K562 (cell line): Measurements from ENCODE around the gene FBXO8.

Experiments
- BRCA1 ChIP-seq, 2 experiments: fragments of 450-650 bp in 1 of 2; sonication (generic) in 1 of 2; formaldehyde crosslinking in 1 of 2; IDR thresholded peaks; 2 replicates each; pipeline versions ENCODE4 v1.5.0 to v1.6.1; 2017 to 2020; ENCODE audit warnings: mild to moderate bottlenecking in 1 of 2, missing genetic modification reagents in 1 of 2
- CHD2 ChIP-seq: IDR thresholded peaks from 2 replicates; pipeline ENCODE4 v1.6.1; 2011; ENCODE audit warnings: low read depth, low read length
- GABPA ChIP-seq: fragments of 200-800 bp; sonication (Bioruptor generic); conservative IDR thresholded peaks from 2 replicates; pipeline ENCODE4 v1.6.1; 2016; ENCODE audit warnings: low read depth, missing genetic modification characterization, missing compliant biosample characterization
- NFYB ChIP-seq: IDR thresholded peaks from 2 replicates; pipeline ENCODE4 v1.6.1; 2011; ENCODE audit warnings: mild to moderate bottlenecking, moderate library complexity; ENCODE audit not compliant: insufficient read length; ENCODE audit errors: extremely low read depth
- PHF8 ChIP-seq: fragments of 200-600 bp; sonication (generic); IDR thresholded peaks from 2 replicates; pipeline ENCODE4 v1.6.1; 2012; ENCODE audit warnings: mixed run types, mild to moderate bottlenecking, inconsistent platforms, low read length, moderate library complexity, borderline replicate concordance
- SIX5 ChIP-seq, 2 experiments: IDR thresholded peaks; 2 replicates each; pipeline ENCODE4 v1.6.1; 2011; ENCODE audit warnings: low read length in 2 of 2, borderline replicate concordance in 1 of 2, low read depth in 1 of 2, mild to moderate bottlenecking in 1 of 2, moderate library complexity in 1 of 2; ENCODE audit not compliant: insufficient read depth in 1 of 2
- TSC22D4 ChIP-seq: fragments of 450-650 bp; IDR thresholded peaks from 2 replicates; pipeline ENCODE4 v1.6.1; 2016; ENCODE audit warnings: missing genetic modification characterization, missing biosample characterization, control low read depth
- ZNF354B ChIP-seq: fragments of 250-450 bp; sonication (Bioruptor Pico); IDR thresholded peaks from 2 replicates; pipeline ENCODE4 v1.4.0; 2020
- ZNF586 ChIP-seq: fragments of 450-650 bp; formaldehyde crosslinking; conservative IDR thresholded peaks from 2 replicates; pipeline ENCODE4 v1.4.0; 2020; ENCODE audit warnings: mild to moderate bottlenecking, moderate library complexity
- TF ChIP-seq, protein P1 (sequence below): fragments of 450-650 bp; IDR thresholded peaks from 2 replicates; pipeline ENCODE4 v1.6.1; 2017; ENCODE audit warnings: antibody characterized with exemption
- TF ChIP-seq, protein P2 (sequence below): fragments of 450-650 bp; formaldehyde crosslinking; IDR thresholded peaks from 2 replicates; pipeline ENCODE4 v1.4.0; 2022; ENCODE audit warnings: mild to moderate bottlenecking, moderate library complexity

DNA sequence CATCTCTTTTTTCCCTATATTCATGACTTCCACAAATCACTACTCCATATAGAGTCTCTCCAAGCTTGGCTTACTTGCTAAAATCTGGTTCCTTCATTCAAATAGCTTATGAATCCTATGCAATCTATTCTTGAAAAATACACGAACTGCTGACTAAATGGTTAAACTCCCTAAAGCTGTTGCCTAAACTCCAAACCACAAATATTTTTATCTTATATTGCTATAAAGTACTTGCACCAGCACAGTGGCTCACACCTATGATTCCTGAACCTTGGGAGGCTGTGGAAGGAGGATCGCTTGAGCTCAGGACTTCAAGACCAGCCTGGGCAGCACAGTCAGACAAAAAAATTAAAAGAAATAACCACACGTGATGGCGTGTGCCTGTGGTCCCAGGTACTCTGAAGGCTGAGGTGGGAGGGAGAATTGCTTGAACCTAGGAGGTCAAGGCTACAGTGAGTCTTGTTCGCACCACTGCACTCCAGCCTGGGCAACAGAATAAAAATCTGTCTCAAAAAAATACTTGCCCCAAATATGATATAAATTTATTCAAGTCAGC, 2.2 kb downstream of the FBXO8 start:
- TF ChIP-seq PHF8, result no peak
- TF ChIP-seq GABPA (tag), result no peak
- TF ChIP-seq, protein P1, sequence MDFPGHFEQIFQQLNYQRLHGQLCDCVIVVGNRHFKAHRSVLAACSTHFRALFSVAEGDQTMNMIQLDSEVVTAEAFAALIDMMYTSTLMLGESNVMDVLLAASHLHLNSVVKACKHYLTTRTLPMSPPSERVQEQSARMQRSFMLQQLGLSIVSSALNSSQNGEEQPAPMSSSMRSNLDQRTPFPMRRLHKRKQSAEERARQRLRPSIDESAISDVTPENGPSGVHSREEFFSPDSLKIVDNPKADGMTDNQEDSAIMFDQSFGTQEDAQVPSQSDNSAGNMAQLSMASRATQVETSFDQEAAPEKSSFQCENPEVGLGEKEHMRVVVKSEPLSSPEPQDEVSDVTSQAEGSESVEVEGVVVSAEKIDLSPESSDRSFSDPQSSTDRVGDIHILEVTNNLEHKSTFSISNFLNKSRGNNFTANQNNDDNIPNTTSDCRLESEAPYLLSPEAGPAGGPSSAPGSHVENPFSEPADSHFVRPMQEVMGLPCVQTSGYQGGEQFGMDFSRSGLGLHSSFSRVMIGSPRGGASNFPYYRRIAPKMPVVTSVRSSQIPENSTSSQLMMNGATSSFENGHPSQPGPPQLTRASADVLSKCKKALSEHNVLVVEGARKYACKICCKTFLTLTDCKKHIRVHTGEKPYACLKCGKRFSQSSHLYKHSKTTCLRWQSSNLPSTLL, result no peak
- no peak for TF ChIP-seq ZNF354B (CRISPR knock-in tag)
- no peak for TF ChIP-seq TSC22D4 (tag)
- TF ChIP-seq NFYB, result no peak
- no peak for TF ChIP-seq ZNF586 (CRISPR knock-in tag)
- TF ChIP-seq CHD2, result no peak
- no peak for TF ChIP-seq SIX5 (IDR thresholded peaks at IDR 0.05; ENCODE audit: borderline replicate concordance in 1 of 2, insufficient read depth in 1 of 2, low read depth in 1 of 2, low read length in 2 of 2)
- TF ChIP-seq, protein P2, sequence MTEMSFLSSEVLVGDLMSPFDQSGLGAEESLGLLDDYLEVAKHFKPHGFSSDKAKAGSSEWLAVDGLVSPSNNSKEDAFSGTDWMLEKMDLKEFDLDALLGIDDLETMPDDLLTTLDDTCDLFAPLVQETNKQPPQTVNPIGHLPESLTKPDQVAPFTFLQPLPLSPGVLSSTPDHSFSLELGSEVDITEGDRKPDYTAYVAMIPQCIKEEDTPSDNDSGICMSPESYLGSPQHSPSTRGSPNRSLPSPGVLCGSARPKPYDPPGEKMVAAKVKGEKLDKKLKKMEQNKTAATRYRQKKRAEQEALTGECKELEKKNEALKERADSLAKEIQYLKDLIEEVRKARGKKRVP (CRISPR knock-in tag), result no peak
- TF ChIP-seq BRCA1 (IDR thresholded peaks at IDR 0.05), result no peak
- no peak for TF ChIP-seq BRCA1 (CRISPR knock-in tag; IDR thresholded peaks at IDR 0.05)
